Stomach (tissue), 4 donors: ENCODE measurements around the gene XRCC2.

Source experiments
- POLR2A ChIP-seq, 4 donors: fragments of 450-650 bp; IDR thresholded peaks; one replicate each; pipeline ENCODE4 v1.6.1; 2016; ENCODE audit warnings: antibody characterized with exemption in 4 of 4, control low read depth in 2 of 4, mild to moderate bottlenecking in 1 of 4, moderate library complexity in 1 of 4
- POLR2AphosphoS5 ChIP-seq, 3 donors: sonication (generic); formaldehyde crosslinking; IDR thresholded peaks; one replicate each; pipeline ENCODE4 v1.6.1; 2016; ENCODE audit warnings: antibody characterized with exemption in 3 of 3
- TF ChIP-seq, protein P1 (sequence below), 7 experiments: fragments of 450-650 bp in 4 of 7; fragments of 200-600 bp in 3 of 7; sonication (generic) in 3 of 7; IDR thresholded peaks; one replicate each; pipeline ENCODE4 v1.5.1; 2016 to 2019; ENCODE audit warnings: antibody characterized with exemption in 7 of 7, control low read depth in 2 of 7, mild to moderate bottlenecking in 1 of 7

- TF ChIP-seq, protein P1, sequence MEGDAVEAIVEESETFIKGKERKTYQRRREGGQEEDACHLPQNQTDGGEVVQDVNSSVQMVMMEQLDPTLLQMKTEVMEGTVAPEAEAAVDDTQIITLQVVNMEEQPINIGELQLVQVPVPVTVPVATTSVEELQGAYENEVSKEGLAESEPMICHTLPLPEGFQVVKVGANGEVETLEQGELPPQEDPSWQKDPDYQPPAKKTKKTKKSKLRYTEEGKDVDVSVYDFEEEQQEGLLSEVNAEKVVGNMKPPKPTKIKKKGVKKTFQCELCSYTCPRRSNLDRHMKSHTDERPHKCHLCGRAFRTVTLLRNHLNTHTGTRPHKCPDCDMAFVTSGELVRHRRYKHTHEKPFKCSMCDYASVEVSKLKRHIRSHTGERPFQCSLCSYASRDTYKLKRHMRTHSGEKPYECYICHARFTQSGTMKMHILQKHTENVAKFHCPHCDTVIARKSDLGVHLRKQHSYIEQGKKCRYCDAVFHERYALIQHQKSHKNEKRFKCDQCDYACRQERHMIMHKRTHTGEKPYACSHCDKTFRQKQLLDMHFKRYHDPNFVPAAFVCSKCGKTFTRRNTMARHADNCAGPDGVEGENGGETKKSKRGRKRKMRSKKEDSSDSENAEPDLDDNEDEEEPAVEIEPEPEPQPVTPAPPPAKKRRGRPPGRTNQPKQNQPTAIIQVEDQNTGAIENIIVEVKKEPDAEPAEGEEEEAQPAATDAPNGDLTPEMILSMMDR (IDR thresholded peaks at IDR 0.05) = no peak
- no peak for TF ChIP-seq POLR2AphosphoS5 (IDR thresholded peaks at IDR 0.05)
- no peak for TF ChIP-seq POLR2A (IDR thresholded peaks at IDR 0.05)
These were observed 8.0 kb downstream of the XRCC2 start for GRCh38 chr7:152667958-152668357.
